VCaP (cell line): ENCODE data around the gene RNF157.

Experiments
- H3K27ac ChIP-seq: fragments of 450-650 bp; 2 replicates; pipeline ENCODE4 v1.5.1; 2017
- TF ChIP-seq, protein P1 (sequence below): fragments of 450-650 bp; conservative IDR thresholded peaks from 2 replicates; pipeline ENCODE4 v1.5.1; 2017; ENCODE audit warnings: mild to moderate bottlenecking, moderate library complexity

RNF157 gene

DNA sequence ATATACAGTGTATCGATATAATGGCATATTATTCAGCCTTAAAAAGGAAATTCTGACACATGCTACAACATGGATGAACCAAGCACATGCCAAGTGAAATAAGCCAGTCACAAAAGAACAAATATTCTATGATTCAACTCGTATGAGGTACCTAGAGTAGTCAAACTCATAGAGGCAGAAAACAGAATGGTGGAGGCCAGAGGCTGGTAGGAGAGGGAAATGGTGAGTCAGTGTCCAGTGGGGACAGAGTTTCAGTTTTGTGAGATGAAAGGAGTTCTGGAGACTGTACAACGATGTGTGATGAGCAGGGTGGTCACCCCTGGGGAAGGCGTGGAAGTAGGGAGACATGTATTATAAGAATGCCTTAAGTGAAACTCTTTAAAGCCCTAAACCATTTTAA is 39.9 kb downstream of the RNF157 start:
- TF ChIP-seq, protein P1, sequence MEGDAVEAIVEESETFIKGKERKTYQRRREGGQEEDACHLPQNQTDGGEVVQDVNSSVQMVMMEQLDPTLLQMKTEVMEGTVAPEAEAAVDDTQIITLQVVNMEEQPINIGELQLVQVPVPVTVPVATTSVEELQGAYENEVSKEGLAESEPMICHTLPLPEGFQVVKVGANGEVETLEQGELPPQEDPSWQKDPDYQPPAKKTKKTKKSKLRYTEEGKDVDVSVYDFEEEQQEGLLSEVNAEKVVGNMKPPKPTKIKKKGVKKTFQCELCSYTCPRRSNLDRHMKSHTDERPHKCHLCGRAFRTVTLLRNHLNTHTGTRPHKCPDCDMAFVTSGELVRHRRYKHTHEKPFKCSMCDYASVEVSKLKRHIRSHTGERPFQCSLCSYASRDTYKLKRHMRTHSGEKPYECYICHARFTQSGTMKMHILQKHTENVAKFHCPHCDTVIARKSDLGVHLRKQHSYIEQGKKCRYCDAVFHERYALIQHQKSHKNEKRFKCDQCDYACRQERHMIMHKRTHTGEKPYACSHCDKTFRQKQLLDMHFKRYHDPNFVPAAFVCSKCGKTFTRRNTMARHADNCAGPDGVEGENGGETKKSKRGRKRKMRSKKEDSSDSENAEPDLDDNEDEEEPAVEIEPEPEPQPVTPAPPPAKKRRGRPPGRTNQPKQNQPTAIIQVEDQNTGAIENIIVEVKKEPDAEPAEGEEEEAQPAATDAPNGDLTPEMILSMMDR: no peak

DNA sequence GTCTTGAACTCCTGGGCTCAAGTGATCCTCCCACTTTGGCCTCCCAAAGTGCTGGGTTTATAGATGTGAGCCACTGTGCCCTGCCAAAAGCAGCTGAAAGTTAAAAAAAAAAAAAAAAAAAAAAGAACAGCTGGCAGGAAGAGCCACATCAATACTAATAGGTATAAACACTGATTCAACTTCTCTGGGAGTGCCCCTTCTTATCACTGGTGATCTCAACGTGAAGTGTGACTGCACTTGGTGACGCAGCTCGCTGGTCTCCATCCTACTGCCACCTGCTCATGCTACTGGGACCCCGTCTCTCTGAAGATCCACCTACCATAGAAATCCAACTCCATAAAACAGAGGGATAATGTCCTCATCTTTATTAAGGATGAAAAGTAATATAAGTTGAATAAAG is 40.8 kb downstream of the RNF157 start:
- no peak overlapping the region for H3K27ac ChIP-seq
- TF ChIP-seq, protein P1: no peak

More for the DNA sequence above, 39.9 kb downstream of the RNF157 start:
- no peak overlapping the region for H3K27ac ChIP-seq

- H3K27ac ChIP-seq: no peak overlapping the region
- TF ChIP-seq, protein P1: no peak
Measured at GRCh38 chr17:76198702-76199101, 41.6 kb downstream of the RNF157 start.

GRCh38 chr17:76197911-76198310 is 42.4 kb downstream of the RNF157 start:
- TF ChIP-seq, protein P1: no peak
- no peak overlapping the region; the same call in 1 of the 2 replicates for H3K27ac ChIP-seq

DNA sequence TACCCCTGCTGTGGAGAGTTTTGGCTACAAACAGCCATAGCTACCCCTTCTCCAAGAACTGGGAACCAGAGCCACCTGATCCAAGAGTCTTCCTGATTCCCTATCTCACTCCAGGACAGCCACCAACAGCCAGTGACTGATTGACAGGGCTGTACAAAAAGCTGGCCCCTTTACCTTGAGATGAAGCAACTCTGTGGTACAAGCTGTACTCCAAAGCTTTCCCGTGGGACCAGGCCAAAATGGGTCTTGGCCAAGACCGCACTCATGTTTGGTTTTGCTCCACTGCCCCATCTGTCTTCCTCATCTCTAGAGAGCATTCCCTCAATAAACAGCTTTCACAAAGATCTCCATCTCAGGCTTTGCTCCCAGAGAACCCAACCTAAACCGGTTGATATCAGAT is 43.6 kb downstream of the RNF157 start:
- TF ChIP-seq, protein P1: no peak
- H3K27ac ChIP-seq: peak overlapping the region; percentile 68

DNA sequence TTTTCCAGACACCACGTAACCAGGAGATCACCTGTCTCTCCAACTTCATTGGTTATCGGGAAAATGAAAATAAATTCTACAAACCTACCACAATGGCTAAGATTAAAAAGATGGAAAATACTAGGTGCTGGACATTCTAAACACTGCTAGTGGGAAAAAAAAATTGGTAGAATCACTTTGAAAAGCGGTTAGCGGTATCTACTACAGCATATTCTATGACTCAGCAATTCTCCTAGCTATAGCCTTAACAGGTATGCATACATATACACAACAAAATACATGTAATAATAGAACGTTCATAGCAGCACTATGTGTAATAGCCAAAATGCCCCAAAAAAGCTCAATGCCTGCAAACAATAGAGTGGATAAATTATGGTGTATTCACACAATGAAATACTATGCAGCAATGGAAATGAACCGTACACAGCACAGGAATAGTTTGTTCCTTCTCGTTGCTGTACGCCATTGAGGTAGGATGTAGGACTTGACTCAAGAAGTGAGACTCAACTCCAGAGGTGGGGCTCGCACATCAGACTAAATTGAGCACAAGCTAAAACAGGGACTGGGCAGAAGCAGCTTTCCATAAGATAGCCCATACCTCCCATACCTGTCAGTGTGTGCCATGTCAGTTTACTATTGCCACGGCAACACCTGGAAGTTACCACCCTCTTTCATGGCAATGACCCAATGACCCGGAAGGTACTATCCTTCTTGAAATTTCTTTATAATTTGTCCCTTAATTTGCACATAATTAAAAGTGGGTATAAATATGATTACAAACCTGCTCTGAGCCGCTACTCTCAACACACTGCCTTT is 44.8 kb downstream of the RNF157 start:
- peak overlapping the region; percentile 68 for H3K27ac ChIP-seq
- TF ChIP-seq, protein P1: no peak

- peak overlapping the region; percentile 64 for H3K27ac ChIP-seq
- TF ChIP-seq, protein P1: no peak
Measured at GRCh38 chr17:76193591-76193990, 46.7 kb downstream of the RNF157 start.
